HG03280 (cell line): Measurements from ENCODE around the gene CCDC188.

Experiments used
- ATAC-seq: cut with Tn5 transposase; IDR thresholded peaks from one replicate; pipeline ENCODE4 v1.9.1; 2021; ENCODE audit warnings: mild to moderate bottlenecking, moderate library complexity; ENCODE audit not compliant: unreplicated experiment

CCDC188 gene

DNA sequence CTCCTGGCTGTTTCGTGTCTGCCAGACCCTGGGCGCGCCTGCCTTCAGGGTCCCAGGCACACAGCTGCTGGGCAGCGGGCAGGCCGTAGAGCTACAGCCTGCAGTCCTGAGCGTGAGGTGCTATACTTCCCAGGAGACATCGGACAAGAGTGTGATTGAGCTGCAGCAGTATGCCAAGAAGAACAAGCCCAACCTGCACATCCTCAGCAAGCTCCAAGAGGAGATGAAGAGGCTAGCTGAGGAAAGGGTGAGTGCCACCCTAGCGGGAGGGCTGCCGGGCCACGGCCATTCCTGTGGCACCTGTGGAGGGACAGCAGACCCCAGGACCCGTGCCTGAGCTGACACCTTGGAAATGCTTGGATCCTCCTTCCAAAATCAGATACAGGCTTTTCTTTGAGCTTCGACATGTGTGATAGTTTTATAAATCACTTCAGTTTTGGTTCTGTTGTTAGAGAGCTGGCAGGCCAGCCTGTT is 42.1 kb downstream of the CCDC188 start:
- no peak for ATAC-seq

DNA sequence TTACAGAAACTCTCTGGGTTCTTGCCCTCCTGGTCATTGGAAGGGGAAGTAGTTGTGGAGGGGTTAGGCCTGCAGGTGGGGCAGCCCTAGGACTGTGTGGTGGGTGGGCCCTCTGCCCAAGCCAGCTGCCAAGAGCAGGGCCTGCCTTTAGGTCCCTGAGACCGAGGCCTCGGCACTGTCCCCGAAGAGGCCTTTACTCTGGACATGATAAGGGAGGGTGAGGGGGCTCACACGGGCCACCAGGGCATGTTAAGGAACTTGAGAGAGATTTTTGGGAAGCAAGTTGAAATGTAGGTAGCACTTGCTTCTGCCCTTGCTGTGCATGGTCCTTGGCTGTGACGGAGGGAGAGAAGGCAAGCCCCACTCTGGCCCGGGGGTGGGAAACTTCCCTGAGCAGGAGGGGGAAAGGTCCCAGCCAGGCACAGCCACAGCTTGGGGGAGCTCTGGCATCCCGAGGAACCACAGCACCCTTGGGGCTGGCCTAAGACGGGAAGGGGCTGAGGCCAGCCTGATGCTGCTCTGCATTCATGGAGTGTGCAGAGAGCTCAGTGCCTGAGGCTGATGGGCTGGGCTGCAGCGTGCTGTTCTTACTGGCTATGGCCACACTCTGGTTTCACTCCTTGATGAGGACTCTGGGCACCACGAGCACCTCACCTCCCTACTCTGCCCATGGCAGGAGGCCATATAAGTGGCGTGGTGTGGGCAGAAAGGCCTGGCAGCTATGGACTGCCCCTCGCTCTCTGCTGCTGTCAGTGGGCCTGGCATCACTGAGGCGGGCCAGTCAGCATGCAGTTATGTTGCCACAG is 42.7 kb downstream of the CCDC188 start:
- no peak for ATAC-seq

DNA sequence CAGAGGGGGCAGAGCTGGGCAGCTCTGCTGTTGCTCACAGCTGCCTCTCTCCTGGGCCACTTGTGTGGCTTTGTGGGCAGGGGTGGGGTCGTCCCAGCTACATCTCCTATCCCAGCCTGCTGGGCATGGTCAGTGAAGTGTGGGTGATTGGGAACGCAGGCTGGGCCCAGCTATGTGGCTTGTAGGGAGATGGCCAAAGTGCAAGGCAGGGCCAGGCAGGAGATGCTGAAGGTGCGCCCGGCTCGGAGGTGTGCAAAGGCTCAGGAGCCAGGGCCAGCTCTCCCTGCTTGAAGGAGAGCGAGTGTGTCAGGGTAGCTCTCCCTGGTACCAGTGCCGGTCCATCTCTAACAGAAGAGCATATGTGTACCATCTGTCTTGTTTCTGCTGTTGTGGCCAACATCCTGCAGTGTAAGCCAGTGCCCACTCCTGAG is 43.4 kb downstream of the CCDC188 start:
- no peak for ATAC-seq

DNA sequence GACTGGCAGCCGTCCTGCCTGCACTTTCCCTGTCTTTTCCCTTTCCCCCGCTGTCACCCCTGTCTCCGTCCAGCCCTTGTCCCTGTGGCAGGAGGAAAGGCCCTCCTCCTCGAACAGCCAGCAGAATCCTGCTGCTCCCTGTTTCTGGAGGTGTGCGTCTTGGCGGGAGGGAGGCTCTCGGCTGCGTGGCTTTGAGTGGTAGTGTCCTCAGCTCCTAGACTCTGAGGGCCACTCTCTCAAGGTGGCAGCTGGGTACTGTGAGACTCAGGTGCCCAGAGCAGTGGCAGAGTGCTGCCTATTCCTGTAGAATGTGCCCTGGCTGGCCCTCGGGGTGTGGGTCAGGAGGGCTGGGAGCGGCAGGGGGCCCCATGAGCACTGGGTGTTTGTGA is 44.0 kb downstream of the CCDC188 start:
- ATAC-seq: no peak

DNA sequence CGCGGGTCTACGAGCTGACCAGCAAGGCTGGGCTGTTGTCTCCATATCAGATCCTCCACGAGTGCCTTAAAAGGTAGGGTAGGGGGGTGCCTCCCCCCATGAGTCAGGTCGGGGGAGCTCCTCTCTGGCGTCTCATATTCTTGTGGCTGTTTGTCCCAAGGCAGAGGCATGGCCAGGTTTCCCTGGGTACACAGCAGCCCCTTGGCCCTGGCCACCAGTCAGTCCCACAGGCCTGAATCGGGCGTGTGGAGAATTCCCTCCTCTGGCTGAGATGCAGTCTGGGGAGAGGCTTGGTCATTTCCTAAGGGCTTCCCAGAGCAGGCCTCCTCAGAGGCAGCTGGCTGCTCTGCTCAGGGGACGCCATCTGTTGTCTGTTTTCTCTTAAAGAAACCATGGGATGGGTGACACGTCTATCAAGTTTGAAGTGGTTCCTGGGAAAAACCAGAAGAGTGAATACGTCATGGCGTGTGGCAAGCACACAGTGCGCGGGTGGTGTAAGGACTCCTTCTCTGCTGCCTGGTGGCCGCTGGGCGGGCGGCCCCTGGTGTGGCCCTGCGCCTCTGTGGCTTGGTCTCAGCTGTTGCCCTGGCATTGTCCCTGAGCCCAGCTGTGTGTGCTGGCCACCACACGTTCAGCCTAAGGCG is 44.5 kb downstream of the CCDC188 start:
- ATAC-seq: no peak

DNA sequence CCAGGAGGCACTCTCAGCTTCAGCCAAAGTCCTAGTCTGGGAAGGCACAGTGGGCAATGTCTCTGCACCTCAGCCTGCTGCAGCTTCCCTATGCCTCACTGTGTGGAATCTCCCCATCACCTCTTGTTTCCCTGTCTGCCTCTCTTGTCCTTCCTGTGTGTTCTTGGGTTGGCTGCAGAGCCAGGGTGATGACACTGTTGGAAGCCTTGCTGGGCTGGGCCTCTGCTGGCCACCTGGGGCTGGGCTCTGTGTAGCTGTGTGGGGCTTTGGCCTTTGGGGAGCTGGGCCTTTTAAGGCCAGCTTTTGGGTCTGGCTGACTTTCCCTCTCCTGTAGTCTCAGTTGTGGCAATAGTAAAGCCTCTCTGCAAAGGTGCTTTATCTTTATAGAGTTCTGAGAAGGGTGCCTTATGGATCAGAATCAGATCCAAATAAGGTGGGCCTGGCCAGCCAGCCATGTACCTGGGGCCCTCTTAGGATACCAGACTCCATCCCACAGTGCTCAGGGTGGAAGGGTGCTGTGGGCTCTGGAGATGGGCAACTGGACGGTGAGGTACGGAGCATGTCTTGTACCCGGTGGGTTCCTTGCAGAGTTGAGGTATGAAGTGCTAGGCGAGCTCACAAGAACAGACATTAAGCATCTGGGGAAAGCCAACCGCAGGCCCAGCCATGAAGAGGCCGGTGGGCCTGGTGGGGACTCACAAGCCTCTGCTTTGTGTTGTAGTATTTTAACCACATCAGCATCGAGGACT is 45.2 kb downstream of the CCDC188 start:
- ATAC-seq: no peak

DNA sequence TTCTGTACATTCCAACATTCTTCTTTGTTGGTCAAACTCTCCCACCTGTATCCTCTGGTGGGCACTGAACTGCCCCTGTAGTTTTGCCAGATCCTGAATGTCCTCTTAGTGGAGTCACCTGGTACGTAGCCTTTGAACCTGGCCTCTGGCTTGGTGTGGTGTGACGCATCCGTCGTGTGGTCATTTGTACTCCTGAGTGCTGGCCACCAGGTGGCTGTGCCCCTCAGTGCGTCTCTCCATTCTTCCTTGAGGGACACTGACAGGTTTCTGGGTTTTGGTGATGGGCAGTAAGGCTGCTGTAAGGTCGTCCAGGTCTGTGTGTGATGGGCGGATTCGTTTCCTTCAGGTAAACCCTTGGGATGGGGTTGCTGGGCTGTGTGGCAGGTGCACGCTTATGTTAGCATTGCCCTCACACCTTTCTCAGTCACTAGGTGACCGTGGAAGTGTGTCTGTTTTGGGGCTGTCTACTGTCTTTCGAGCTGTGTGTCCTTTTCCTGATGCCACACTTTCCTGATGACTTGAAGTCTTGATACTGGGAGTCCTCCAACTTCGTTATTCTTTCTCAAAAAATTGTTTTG is 48.6 kb downstream of the CCDC188 start:
- no peak for ATAC-seq

DNA sequence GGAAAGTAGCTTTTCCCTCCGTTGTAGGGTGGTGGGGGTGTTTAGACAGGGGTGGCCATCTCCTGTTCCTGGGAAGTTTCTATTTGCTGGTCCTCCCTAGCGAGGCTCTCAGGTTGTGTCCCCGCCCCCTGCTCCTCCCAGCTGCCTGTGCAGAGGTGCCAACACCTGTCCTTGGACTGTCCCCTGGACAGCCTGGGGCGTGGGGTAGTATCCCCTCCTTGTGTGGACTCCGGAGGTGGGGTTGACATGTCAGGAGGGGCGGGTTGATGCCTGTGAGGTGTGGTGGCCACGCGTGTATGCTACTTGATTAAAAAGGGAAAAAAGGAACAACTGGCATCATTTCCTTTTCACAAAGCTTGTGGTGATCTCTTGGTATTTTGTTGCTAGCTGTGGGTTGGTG is 49.2 kb downstream of the CCDC188 start:
- ATAC-seq: no peak

DNA sequence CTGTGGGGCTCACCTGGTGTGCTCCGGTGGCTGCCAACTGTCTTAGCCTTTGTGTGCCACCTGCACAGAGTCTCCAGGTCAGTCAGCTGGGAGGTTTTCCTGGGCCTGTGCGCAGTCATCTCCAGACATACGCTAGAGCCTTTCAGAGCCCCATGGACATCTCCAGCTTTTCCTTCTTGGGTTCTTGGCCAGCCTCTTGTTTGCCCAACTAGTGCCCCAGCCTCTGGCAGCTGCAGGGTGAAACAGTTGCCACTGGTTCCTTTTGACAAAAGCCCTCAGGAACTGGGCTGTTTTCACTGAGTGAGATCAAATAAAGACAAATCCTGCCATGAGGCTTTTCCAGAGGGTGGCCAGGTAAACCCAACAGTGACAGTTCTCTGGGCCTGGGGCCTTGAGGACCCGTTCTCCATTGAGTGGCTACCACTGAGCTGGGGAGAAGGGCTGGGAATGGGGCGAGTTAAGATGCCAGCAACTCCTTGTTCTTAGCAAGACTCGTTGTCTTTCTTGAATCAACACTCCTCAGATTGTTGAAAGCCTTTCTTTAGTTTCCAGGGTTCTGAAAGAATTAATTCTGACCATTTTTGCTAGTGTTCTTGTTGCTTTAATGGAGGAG is 51.6 kb downstream of the CCDC188 start:
- ATAC-seq: no peak
